Breast epithelium (tissue), 4 donors: ENCODE results near the gene GANAB. TPM values are rescaled to one million over a fixed set of nuclear protein-coding genes. Genes with fewer than 3 reads are reported as not detected.

Source experiments
- DNase-seq, 2 donors: peaks; one replicate each; pipeline ENCODE4 v3.0.0-alpha.2; 2019; ENCODE audit warnings: low spot score in 2 of 2
- H3K27ac ChIP-seq, 2 donors: fragments of 200-600 bp; sonication (generic) in 1 of 2; one replicate each; pipeline ENCODE4 v1.5.1; 2016 to 2019; ENCODE audit warnings: mild to moderate bottlenecking in 1 of 2
- H3K27me3 ChIP-seq, 2 donors: fragments of 200-600 bp; sonication (generic) in 1 of 2; one replicate each; pipeline versions ENCODE4 v1.5.1 to v1.6.0; 2017 to 2019; ENCODE audit warnings: control low read depth in 1 of 2, mild to moderate bottlenecking in 1 of 2
- H3K36me3 ChIP-seq: fragments of 200-600 bp; one replicate; pipeline ENCODE4 v1.5.1; 2019
- H3K4me1 ChIP-seq, 2 donors: fragments of 200-600 bp; sonication (generic); one replicate each; pipeline ENCODE4 v1.5.1; 2016 to 2019; ENCODE audit warnings: control low read depth in 1 of 2
- H3K4me3 ChIP-seq, 3 donors: fragments of 200-600 bp; sonication (generic); 1 replicate in 2 of 3; 2 replicates in 1 of 3; pipeline ENCODE4 v1.5.1; 2016 to 2019; ENCODE audit warnings: mild to moderate bottlenecking in 3 of 3, moderate library complexity in 2 of 3
- H3K9me3 ChIP-seq, 2 donors: fragments of 200-600 bp; sonication (generic) in 1 of 2; one replicate each; pipeline ENCODE4 v1.5.1; 2016 to 2019; ENCODE audit warnings: control low read depth in 1 of 2
- CTCF ChIP-seq, 3 donors: fragments of 450-650 bp; IDR thresholded peaks; one replicate each; pipeline ENCODE4 v1.5.1; 2016 to 2017; ENCODE audit warnings: antibody characterized with exemption in 3 of 3, mild to moderate bottlenecking in 3 of 3, moderate library complexity in 3 of 3
- POLR2A ChIP-seq: fragments of 450-650 bp; IDR thresholded peaks from one replicate; pipeline ENCODE4 v1.6.1; 2016; ENCODE audit warnings: antibody characterized with exemption, mild to moderate bottlenecking, moderate library complexity
- POLR2AphosphoS5 ChIP-seq, 3 donors: sonication (generic); formaldehyde crosslinking; IDR thresholded peaks; one replicate each; pipeline ENCODE4 v1.6.1; 2017; ENCODE audit warnings: antibody characterized with exemption in 3 of 3
- intact Hi-C: fragments of 100-400 bp; cut with DNase I; formaldehyde crosslinking; loops from one replicate; pipeline ENCODE4 v1.15.1; 2023; ENCODE audit warnings: low total_unique reads
- total RNA-seq, 3 donors: library from RNA; depleted of rRNA; stranded (reverse); fragments of >200 nt; gene quantifications; one replicate each; pipeline ENCODE4 v1.1.0, GENCODE V29; 2016

Gene GANAB
- total RNA-seq, 3 donors from 2014 or later: 114 to 116 (median 116) TPM

- intact Hi-C loops: no loop called here
- Histone ChIP-seq H3K27me3 (no peaks in the 10 kb centered on the region), H3K4me1 (peaks cover 10 to 19% of the 10 kb centered on the region in 2 donors), H3K9me3 (no peaks in the 10 kb centered on the region), H3K4me3 (peak overlapping the region; percentile 62 to 85 (median 83)), H3K36me3 (no peaks in the 10 kb centered on the region), H3K27ac (peak overlapping the region; percentile 89 to 93)
- DNase-seq: no peak
- TF ChIP-seq POLR2AphosphoS5 (IDR thresholded peaks at IDR 0.05) (no peak), POLR2A (no peak), CTCF (IDR thresholded peaks at IDR 0.05) (no peak)
Measured at GRCh38 chr11:62666259-62666926, 20.0 kb upstream of the GANAB start.

GRCh38 chr11:62665599-62666258 is 19.3 kb upstream of the GANAB start:
- H3K4me3 ChIP-seq: peak overlapping the region; percentile 62 to 85 (median 83)
- TF ChIP-seq POLR2A (no peak), POLR2AphosphoS5 (IDR thresholded peaks at IDR 0.05) (no peak), CTCF (IDR thresholded peaks at IDR 0.05) (no peak)
- H3K9me3 ChIP-seq: no peaks in the 10 kb centered on the region
- H3K27me3 ChIP-seq: no peaks in the 10 kb centered on the region
- intact Hi-C loops: no loop called here
- no peak for DNase-seq
- H3K36me3 ChIP-seq: no peaks in the 10 kb centered on the region
- H3K4me1 ChIP-seq: peaks cover 9 to 19% of the 10 kb centered on the region in 2 donors
- H3K27ac ChIP-seq: peak overlapping the region; percentile 89 to 93

GRCh38 chr11:62665075-62665598 is 18.7 kb upstream of the GANAB start, which contains the start of the genes C11orf98 and CSKMT:
Gene C11orf98 (minus strand): TSS chr11:62665210. CDS start chr11:62665169, 41 bp downstream.
Gene CSKMT (plus strand): TSS chr11:62665312. CDS start chr11:62665880, 568 bp downstream.
- no peaks in the 10 kb centered on the region for H3K27me3 ChIP-seq
- no peaks in the 10 kb centered on the region for H3K36me3 ChIP-seq
- TF ChIP-seq POLR2AphosphoS5 (IDR thresholded peaks at IDR 0.05) (peak; percentile 97 to 99 (median 99)), POLR2A (peak; percentile 98), CTCF (IDR thresholded peaks at IDR 0.05) (no peak)
- H3K4me1 ChIP-seq: peaks cover 8 to 19% of the 10 kb centered on the region in 2 donors
- H3K27ac ChIP-seq: peak within 1 kb of the TSS; percentile 89 to 93
- intact Hi-C loops: no loop called here
- H3K4me3 ChIP-seq: peak within 1 kb of the TSS; percentile 62 to 85 (median 83)
- peak; percentile 93 to 97 for DNase-seq
- no peaks in the 10 kb centered on the region for H3K9me3 ChIP-seq

GRCh38 chr11:62664405-62665074 is 18.1 kb upstream of the GANAB start:
- Histone ChIP-seq H3K9me3 (no peaks in the 10 kb centered on the region), H3K27me3 (no peaks in the 10 kb centered on the region), H3K4me1 (peaks cover 8 to 19% of the 10 kb centered on the region in 2 donors), H3K4me3 (peak overlapping the region; percentile 62 to 85 (median 83)), H3K27ac (peak overlapping the region; percentile 89 to 93), H3K36me3 (no peaks in the 10 kb centered on the region)
- DNase-seq: peak; percentile 54 to 61
- TF ChIP-seq POLR2A: no peak
- no peak for TF ChIP-seq POLR2AphosphoS5 (IDR thresholded peaks at IDR 0.05)
- TF ChIP-seq CTCF (IDR thresholded peaks at IDR 0.05): no peak
- intact Hi-C loops: no loop called here
